Spleen (tissue), 7 donors: ENCODE results near the gene TRIM32.

Source experiments
- CTCF ChIP-seq, 11 experiments: fragments of 200-600 bp in 7 of 11; fragments of 450-650 bp in 4 of 11; sonication (generic) in 4 of 11; IDR thresholded peaks in 8 of 11; conservative IDR thresholded peaks in 3 of 11; 1 replicate in 7 of 11; 2 replicates in 4 of 11; pipeline versions ENCODE4 v1.4.0 to v1.8.0; 2016 to 2021; ENCODE audit warnings: antibody characterized with exemption in 11 of 11, inconsistent platforms in 4 of 11, mild to moderate bottlenecking in 1 of 11
- POLR2A ChIP-seq, 3 donors: fragments of 450-650 bp; IDR thresholded peaks; one replicate each; pipeline ENCODE4 v1.5.1; 2017; ENCODE audit warnings: antibody characterized with exemption in 3 of 3, mild to moderate bottlenecking in 1 of 3
- POLR2AphosphoS5 ChIP-seq, 3 donors: sonication (generic); formaldehyde crosslinking; IDR thresholded peaks; one replicate each; pipeline ENCODE4 v1.5.1; 2017; ENCODE audit warnings: antibody characterized with exemption in 3 of 3
- donor health status: DM: no; HTN: no; CAD: no; lungs with moderate emphysema.
- donor health status: DM: no; HTN: no; CAD: no.
- donor health status: DM: no; HTN: no; CAD: no.

- TF ChIP-seq POLR2A (IDR thresholded peaks at IDR 0.05) (no peak), CTCF (IDR thresholded peaks at IDR 0.05 in 8 of 11, conservative IDR thresholded peaks at IDR 0.05 in 3 of 11) (no peak), POLR2AphosphoS5 (IDR thresholded peaks at IDR 0.05) (no peak)
These were observed 39.6 kb upstream of the TRIM32 start for GRCh38 chr9:116647515-116647809.
